SK-N-SH (cell line): ENCODE results near the gene NKD1. TPM values are rescaled to one million over a fixed set of nuclear protein-coding genes. Genes with fewer than 3 reads are reported as not detected.

ENCODE experiments used
- CTCF ChIA-PET: fragments of 300-600, 350-600 bp; formaldehyde crosslinking; extraction: SDS; loops from one replicate; lab custom pipeline; 2021; lab: Yijun Ruan, JAX
- POLR2A ChIA-PET: fragments of 350-600 bp; sonication (Branson Sonifier 250); formaldehyde crosslinking; extraction: SDS; loops from one replicate; lab custom pipeline; 2020; ENCODE audit warnings: antibody characterized with exemption, inconsistent platforms; lab: Yijun Ruan, JAX
- DNase-seq: peaks from one replicate; pipeline ENCODE4 v3.0.0; 2012
- H2AFZ ChIP-seq: fragments of 200-600 bp; sonication (generic); 2 replicates; pipeline ENCODE4 v1.8.1; 2016; ENCODE audit warnings: antibody characterized with exemption, mild to moderate bottlenecking, low read depth
- H3F3A ChIP-seq: fragments of 200-600 bp; sonication (generic); replicated peaks from 2 replicates; pipeline ENCODE3; 2016; ENCODE audit warnings: antibody characterized with exemption, mild to moderate bottlenecking; ENCODE audit not compliant: insufficient read depth
- H3K27ac ChIP-seq, 2 experiments: fragments of 200-500 bp in 1 of 2; fragments of 200-600 bp in 1 of 2; sonication (Bioruptor generic) in 1 of 2; sonication (generic), shearing (Covaris generic) in 1 of 2; 2 replicates each; pipeline versions ENCODE4 v1.5.1 to v1.6.1; 2014 to 2016; ENCODE audit warnings: low read depth in 2 of 2, inconsistent platforms in 1 of 2, low read length in 1 of 2, mild to moderate bottlenecking in 1 of 2, mixed read lengths in 1 of 2
- H3K27me3 ChIP-seq: fragments of 200-600 bp; sonication (generic), shearing (Covaris generic); 2 replicates; pipeline ENCODE4 v1.6.1; 2016; ENCODE audit warnings: mixed run types; ENCODE audit not compliant: insufficient read depth
- H3K36me3 ChIP-seq, 2 experiments: fragments of 200-500 bp in 1 of 2; fragments of 200-600 bp in 1 of 2; sonication (Bioruptor generic) in 1 of 2; sonication (generic) in 1 of 2; replicated peaks in 1 of 2; 2 replicates each; pipeline versions ENCODE3 to v1.5.1; 2014 to 2016; ENCODE audit warnings: low read length in 1 of 2, mild to moderate bottlenecking in 1 of 2; ENCODE audit not compliant: insufficient read depth in 2 of 2, control insufficient read depth in 1 of 2
- H3K4me1 ChIP-seq, 2 experiments: fragments of 200-500 bp in 1 of 2; fragments of 200-600 bp in 1 of 2; sonication (Bioruptor generic) in 1 of 2; sonication (generic), shearing (Covaris generic) in 1 of 2; 2 replicates each; pipeline versions ENCODE4 v1.5.1 to v1.6.1; 2014 to 2016; ENCODE audit warnings: low read depth in 1 of 2, low read length in 1 of 2, mixed run types in 1 of 2; ENCODE audit not compliant: insufficient read depth in 2 of 2, control insufficient read depth in 1 of 2
- H3K4me2 ChIP-seq: fragments of 200-600 bp; sonication (generic), shearing (Covaris generic); 2 replicates; pipeline ENCODE4 v1.6.1; 2017; ENCODE audit warnings: mixed run types
- H3K4me3 ChIP-seq, 2 experiments: fragments of 200-500 bp in 1 of 2; fragments of 200-600 bp in 1 of 2; sonication (Bioruptor generic) in 1 of 2; sonication (generic), shearing (Covaris generic) in 1 of 2; 2 replicates each; pipeline versions ENCODE4 v1.5.1 to v1.8.1; 2014 to 2016; ENCODE audit warnings: low read depth in 2 of 2, inconsistent platforms in 1 of 2, low read length in 1 of 2, mild to moderate bottlenecking in 1 of 2, mixed read lengths in 1 of 2, moderate library complexity in 1 of 2
- H3K79me2 ChIP-seq: fragments of 200-600 bp; sonication (generic); 2 replicates; pipeline ENCODE4 v1.8.1; 2017; ENCODE audit warnings: mild to moderate bottlenecking; ENCODE audit not compliant: insufficient read depth
- H3K9ac ChIP-seq: fragments of 200-600 bp; sonication (generic); 2 replicates; pipeline ENCODE4 v1.6.1; 2017; ENCODE audit warnings: mixed run types
- H3K9me2 ChIP-seq: fragments of 200-600 bp; sonication (generic); 2 replicates; pipeline ENCODE4 v1.6.1; 2017; ENCODE audit warnings: mixed run types
- H3K9me3 ChIP-seq: fragments of 200-600 bp; sonication (generic); 2 replicates; pipeline ENCODE4 v1.6.1; 2017; ENCODE audit warnings: mixed run types, mild to moderate bottlenecking, moderate library complexity
- H4K20me1 ChIP-seq: fragments of 200-600 bp; sonication (generic); 2 replicates; pipeline ENCODE4 v1.6.1; 2017; ENCODE audit warnings: mild to moderate bottlenecking, mixed run types; ENCODE audit not compliant: insufficient read depth
- CHD2 ChIP-seq: fragments of 150-350 bp; IDR thresholded peaks from 2 replicates; pipeline ENCODE4 v1.6.1; 2018; ENCODE audit warnings: low read length; ENCODE audit not compliant: partially characterized antibody
- EZH2phosphoT487 ChIP-seq: fragments of 200-600 bp; sonication (generic); IDR thresholded peaks from 2 replicates; pipeline ENCODE4 v1.6.1; 2017; ENCODE audit warnings: low read depth, mixed run types, mild to moderate bottlenecking, antibody characterized with exemption, moderate library complexity, borderline replicate concordance
- FOSL2 ChIP-seq: IDR thresholded peaks from 2 replicates; pipeline ENCODE4 v1.4.0; 2012; ENCODE audit warnings: low read depth, mild to moderate bottlenecking, moderate library complexity, borderline replicate concordance
- GATA2 ChIP-seq: sonication (generic); formaldehyde crosslinking; IDR thresholded peaks from 2 replicates; pipeline ENCODE4 v1.5.0; 2020; ENCODE audit warnings: mild to moderate bottlenecking, missing genetic modification reagents
- MEF2A ChIP-seq: IDR thresholded peaks from 2 replicates; pipeline ENCODE4 v1.4.0; 2012; ENCODE audit warnings: low read depth, borderline replicate concordance
- NFIC ChIP-seq: IDR thresholded peaks from 2 replicates; pipeline ENCODE4 v1.4.0; 2012; ENCODE audit warnings: borderline replicate concordance
- NRF1 ChIP-seq: IDR thresholded peaks from 2 replicates; pipeline ENCODE4 v1.6.1; 2012; ENCODE audit warnings: low read depth, mild to moderate bottlenecking, low read length
- RCOR1 ChIP-seq: fragments of 150-350 bp; IDR thresholded peaks from 2 replicates; pipeline ENCODE4 v1.6.1; 2017; ENCODE audit warnings: antibody characterized with exemption, low read length
- SIN3A ChIP-seq: IDR thresholded peaks from 2 replicates; pipeline ENCODE4 v1.6.1; 2012; ENCODE audit warnings: low read depth, mild to moderate bottlenecking, low read length, moderate library complexity, borderline replicate concordance
- SMC3 ChIP-seq: IDR thresholded peaks from 2 replicates; pipeline ENCODE4 v1.6.1; 2012; ENCODE audit warnings: low read depth, low read length, improper control_type of control experiment
- TEAD4 ChIP-seq: IDR thresholded peaks from 2 replicates; pipeline ENCODE4 v1.4.0; 2012; ENCODE audit warnings: mild to moderate bottlenecking, borderline replicate concordance; ENCODE audit not compliant: insufficient read depth
- YY1 ChIP-seq: IDR thresholded peaks from 2 replicates; pipeline ENCODE4 v1.4.0; 2012; ENCODE audit warnings: low read depth, mild to moderate bottlenecking
- WGBS: methylation state at CpG from one replicate; pipeline ENCODE4 v1.1.6; 2017; ENCODE audit warnings: low lambda C conversion rate; 5-methylcytosine and 5-hydroxymethylcytosine counted together
- polyA plus RNA-seq, 3 experiments: library from polyadenylated mRNA; depleted of rRNA; stranded (reverse); fragments of >200 nt; gene quantifications; 2 replicates each; pipeline ENCODE4 v1.2.3, GENCODE V29; 2012
- TF ChIP-seq, protein P1 (sequence below): fragments of 200-600 bp; sonication (generic); IDR thresholded peaks from 2 replicates; pipeline ENCODE4 v1.6.1; 2017; ENCODE audit warnings: antibody characterized with exemption, mild to moderate bottlenecking, moderate library complexity
- TF ChIP-seq, protein P2 (sequence below): IDR thresholded peaks from 2 replicates; pipeline ENCODE4 v1.4.0; 2012; ENCODE audit warnings: low read depth, borderline replicate concordance
- TF ChIP-seq, protein P3 (sequence below): IDR thresholded peaks from 2 replicates; pipeline ENCODE4 v1.4.0; 2012; ENCODE audit warnings: low read depth
- TF ChIP-seq, protein P4 (sequence below): IDR thresholded peaks from 2 replicates; pipeline ENCODE4 v1.6.1; 2012; ENCODE audit warnings: mild to moderate bottlenecking, low read depth, low read length, moderate library complexity
- TF ChIP-seq, protein P5 (sequence below): IDR thresholded peaks from 2 replicates; pipeline ENCODE4 v1.4.0; 2012; ENCODE audit warnings: low read depth, borderline replicate concordance

NKD1 gene
- polyA plus RNA-seq, 1 of the 3 experiments (the other 2 are of a cell fraction), result 0.02 TPM

DNA sequence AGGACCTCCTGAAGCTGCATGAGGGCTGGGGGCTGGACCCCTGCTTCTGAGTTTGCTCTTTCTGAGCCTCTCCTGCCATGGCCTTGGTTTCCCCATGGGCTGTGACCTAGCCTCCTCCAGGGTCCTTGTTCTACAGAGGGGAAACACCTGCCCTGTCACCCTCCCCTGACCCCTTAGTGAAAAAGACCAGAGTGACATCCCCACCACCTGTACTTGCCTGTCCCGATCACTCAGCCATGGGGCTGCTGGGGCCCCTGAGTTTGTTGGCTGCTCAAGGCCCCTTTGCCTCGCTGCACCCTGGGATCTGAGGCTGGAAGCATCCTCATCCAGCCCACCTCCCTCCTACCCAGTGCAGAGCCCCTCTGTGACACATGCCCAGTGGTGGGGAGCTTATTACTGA, 146.0 kb downstream of the NKD1 start:
- ChIA-PET POLR2A (no interaction called here), CTCF (interaction anchor here (0.5 to 1.7 kb wide), 3 partner anchors 14 to 278 kb away, joined by 3 to 4 read pairs (median 3); no protein-coding TSS in a partner anchor)
- TF ChIP-seq FOSL2 (no peak), NRF1 (no peak), TEAD4 (no peak), SMC3 (no peak), MEF2A (no peak), SIN3A (no peak), YY1 (no peak), CHD2 (no peak), EZH2phosphoT487 (no peak), GATA2 (CRISPR knock-in tag) (no peak), NFIC (no peak), RCOR1 (no peak)
- TF ChIP-seq, protein P1, sequence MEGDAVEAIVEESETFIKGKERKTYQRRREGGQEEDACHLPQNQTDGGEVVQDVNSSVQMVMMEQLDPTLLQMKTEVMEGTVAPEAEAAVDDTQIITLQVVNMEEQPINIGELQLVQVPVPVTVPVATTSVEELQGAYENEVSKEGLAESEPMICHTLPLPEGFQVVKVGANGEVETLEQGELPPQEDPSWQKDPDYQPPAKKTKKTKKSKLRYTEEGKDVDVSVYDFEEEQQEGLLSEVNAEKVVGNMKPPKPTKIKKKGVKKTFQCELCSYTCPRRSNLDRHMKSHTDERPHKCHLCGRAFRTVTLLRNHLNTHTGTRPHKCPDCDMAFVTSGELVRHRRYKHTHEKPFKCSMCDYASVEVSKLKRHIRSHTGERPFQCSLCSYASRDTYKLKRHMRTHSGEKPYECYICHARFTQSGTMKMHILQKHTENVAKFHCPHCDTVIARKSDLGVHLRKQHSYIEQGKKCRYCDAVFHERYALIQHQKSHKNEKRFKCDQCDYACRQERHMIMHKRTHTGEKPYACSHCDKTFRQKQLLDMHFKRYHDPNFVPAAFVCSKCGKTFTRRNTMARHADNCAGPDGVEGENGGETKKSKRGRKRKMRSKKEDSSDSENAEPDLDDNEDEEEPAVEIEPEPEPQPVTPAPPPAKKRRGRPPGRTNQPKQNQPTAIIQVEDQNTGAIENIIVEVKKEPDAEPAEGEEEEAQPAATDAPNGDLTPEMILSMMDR, result no peak
- TF ChIP-seq, protein P2, sequence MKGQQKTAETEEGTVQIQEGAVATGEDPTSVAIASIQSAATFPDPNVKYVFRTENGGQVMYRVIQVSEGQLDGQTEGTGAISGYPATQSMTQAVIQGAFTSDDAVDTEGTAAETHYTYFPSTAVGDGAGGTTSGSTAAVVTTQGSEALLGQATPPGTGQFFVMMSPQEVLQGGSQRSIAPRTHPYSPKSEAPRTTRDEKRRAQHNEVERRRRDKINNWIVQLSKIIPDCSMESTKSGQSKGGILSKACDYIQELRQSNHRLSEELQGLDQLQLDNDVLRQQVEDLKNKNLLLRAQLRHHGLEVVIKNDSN, result no peak
- TF ChIP-seq, protein P3, sequence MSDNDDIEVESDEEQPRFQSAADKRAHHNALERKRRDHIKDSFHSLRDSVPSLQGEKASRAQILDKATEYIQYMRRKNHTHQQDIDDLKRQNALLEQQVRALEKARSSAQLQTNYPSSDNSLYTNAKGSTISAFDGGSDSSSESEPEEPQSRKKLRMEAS, result no peak
- TF ChIP-seq, protein P4, sequence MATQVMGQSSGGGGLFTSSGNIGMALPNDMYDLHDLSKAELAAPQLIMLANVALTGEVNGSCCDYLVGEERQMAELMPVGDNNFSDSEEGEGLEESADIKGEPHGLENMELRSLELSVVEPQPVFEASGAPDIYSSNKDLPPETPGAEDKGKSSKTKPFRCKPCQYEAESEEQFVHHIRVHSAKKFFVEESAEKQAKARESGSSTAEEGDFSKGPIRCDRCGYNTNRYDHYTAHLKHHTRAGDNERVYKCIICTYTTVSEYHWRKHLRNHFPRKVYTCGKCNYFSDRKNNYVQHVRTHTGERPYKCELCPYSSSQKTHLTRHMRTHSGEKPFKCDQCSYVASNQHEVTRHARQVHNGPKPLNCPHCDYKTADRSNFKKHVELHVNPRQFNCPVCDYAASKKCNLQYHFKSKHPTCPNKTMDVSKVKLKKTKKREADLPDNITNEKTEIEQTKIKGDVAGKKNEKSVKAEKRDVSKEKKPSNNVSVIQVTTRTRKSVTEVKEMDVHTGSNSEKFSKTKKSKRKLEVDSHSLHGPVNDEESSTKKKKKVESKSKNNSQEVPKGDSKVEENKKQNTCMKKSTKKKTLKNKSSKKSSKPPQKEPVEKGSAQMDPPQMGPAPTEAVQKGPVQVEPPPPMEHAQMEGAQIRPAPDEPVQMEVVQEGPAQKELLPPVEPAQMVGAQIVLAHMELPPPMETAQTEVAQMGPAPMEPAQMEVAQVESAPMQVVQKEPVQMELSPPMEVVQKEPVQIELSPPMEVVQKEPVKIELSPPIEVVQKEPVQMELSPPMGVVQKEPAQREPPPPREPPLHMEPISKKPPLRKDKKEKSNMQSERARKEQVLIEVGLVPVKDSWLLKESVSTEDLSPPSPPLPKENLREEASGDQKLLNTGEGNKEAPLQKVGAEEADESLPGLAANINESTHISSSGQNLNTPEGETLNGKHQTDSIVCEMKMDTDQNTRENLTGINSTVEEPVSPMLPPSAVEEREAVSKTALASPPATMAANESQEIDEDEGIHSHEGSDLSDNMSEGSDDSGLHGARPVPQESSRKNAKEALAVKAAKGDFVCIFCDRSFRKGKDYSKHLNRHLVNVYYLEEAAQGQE, result no peak
- TF ChIP-seq, protein P5, sequence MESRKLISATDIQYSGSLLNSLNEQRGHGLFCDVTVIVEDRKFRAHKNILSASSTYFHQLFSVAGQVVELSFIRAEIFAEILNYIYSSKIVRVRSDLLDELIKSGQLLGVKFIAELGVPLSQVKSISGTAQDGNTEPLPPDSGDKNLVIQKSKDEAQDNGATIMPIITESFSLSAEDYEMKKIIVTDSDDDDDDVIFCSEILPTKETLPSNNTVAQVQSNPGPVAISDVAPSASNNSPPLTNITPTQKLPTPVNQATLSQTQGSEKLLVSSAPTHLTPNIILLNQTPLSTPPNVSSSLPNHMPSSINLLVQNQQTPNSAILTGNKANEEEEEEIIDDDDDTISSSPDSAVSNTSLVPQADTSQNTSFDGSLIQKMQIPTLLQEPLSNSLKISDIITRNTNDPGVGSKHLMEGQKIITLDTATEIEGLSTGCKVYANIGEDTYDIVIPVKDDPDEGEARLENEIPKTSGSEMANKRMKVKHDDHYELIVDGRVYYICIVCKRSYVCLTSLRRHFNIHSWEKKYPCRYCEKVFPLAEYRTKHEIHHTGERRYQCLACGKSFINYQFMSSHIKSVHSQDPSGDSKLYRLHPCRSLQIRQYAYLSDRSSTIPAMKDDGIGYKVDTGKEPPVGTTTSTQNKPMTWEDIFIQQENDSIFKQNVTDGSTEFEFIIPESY, result no peak
- H3K9me3 ChIP-seq, result no peaks in the 10 kb centered on the region
- H3K27ac ChIP-seq, result no peak overlapping the region
- H3F3A ChIP-seq, result no peaks in the 10 kb centered on the region
- no peak overlapping the region for H2AFZ ChIP-seq
- no peak overlapping the region for H3K4me3 ChIP-seq
- DNase-seq, result no peak
- 70% methylated on average over 2 of the region's 2 CpGs for WGBS
- H3K9ac ChIP-seq, result no peak overlapping the region
- H3K36me3 ChIP-seq, result no peaks in the 10 kb centered on the region
- no peaks in the 10 kb centered on the region for H3K9me2 ChIP-seq
- H3K4me1 ChIP-seq, result peaks cover 0 to 2% of the 10 kb centered on the region in 2 experiments; a peak in 1 of 4 replicates
- H4K20me1 ChIP-seq, result no peaks in the 10 kb centered on the region
- H3K79me2 ChIP-seq, result no peaks in the 10 kb centered on the region
- H3K27me3 ChIP-seq, result no peaks in the 10 kb centered on the region; the same call in 1 of the 2 replicates
- H3K4me2 ChIP-seq, result no peak overlapping the region
